Activated CD8-positive, alpha-beta memory T cell treated with anti-CD3 and anti-CD28 coated beads for 36 hours (primary cell): ENCODE data around the gene PLCB1. TPM values are rescaled to one million over a fixed set of nuclear protein-coding genes. Genes with fewer than 3 reads are reported as not detected.

ENCODE experiments used
- CTCF ChIA-PET: fragments of 350-600 bp; sonication (Branson Sonifier 250); formaldehyde crosslinking; loops from one replicate; lab custom pipeline; 2021; ENCODE audit warnings: antibody characterized with exemption; lab: Charles Lee
- POLR2A ChIA-PET: fragments of 350-600 bp; sonication (Branson Sonifier 250); formaldehyde crosslinking; loops from one replicate; lab custom pipeline; 2021; ENCODE audit warnings: antibody characterized with exemption; lab: Charles Lee
- total RNA-seq, 2 experiments: library from RNA; stranded (reverse); gene quantifications; one replicate each; pipeline ENCODE4 v1.2.3, GENCODE V29; 2021

PLCB1 gene
- total RNA-seq, 2 experiments from 2014 or later, result 9.8 to 12.8 TPM

GRCh38 chr20:8724884-8725283 is 592.8 kb downstream of the PLCB1 start:
- ChIA-PET CTCF (no interaction called here), POLR2A (no interaction called here)

- POLR2A ChIA-PET, result no interaction called here
- CTCF ChIA-PET, result no interaction called here
These were observed 594.4 kb downstream of the PLCB1 start for GRCh38 chr20:8726460-8726859.

- ChIA-PET CTCF (no interaction called here), POLR2A (no interaction called here)
These were observed 602.9 kb downstream of the PLCB1 start for GRCh38 chr20:8735014-8735413.

- ChIA-PET CTCF (no interaction called here), POLR2A (no interaction called here)
These were observed 603.6 kb downstream of the PLCB1 start for GRCh38 chr20:8735674-8736073.

- ChIA-PET POLR2A (no interaction called here), CTCF (no interaction called here)
These were observed 608.2 kb downstream of the PLCB1 start for GRCh38 chr20:8740265-8740664.

GRCh38 chr20:8744228-8744844 is 612.3 kb downstream of the PLCB1 start:
- ChIA-PET CTCF (no interaction called here), POLR2A (no interaction called here)

GRCh38 chr20:8749101-8749500 is 617.0 kb downstream of the PLCB1 start:
- ChIA-PET POLR2A (no interaction called here), CTCF (no interaction called here)

- ChIA-PET CTCF (interaction anchor here (0.6 kb wide), 1 partner anchor 828 kb away, joined by 4 read pairs; no protein-coding TSS in a partner anchor), POLR2A (no interaction called here)
These were observed 617.9 kb downstream of the PLCB1 start for GRCh38 chr20:8749986-8750385.

- CTCF ChIA-PET, result no interaction called here
- POLR2A ChIA-PET, result no interaction called here
These were observed 623.5 kb downstream of the PLCB1 start for GRCh38 chr20:8755340-8756118.

GRCh38 chr20:8756410-8756809 is 624.3 kb downstream of the PLCB1 start:
- POLR2A ChIA-PET, result no interaction called here
- CTCF ChIA-PET, result no interaction called here

GRCh38 chr20:8757146-8757545 is 625.1 kb downstream of the PLCB1 start:
- CTCF ChIA-PET, result interaction anchor here (0.5 kb wide), 1 partner anchor 1664 kb away, joined by 3 read pairs; no protein-coding TSS in a partner anchor
- POLR2A ChIA-PET, result no interaction called here

GRCh38 chr20:8764344-8764962 is 632.4 kb downstream of the PLCB1 start:
- CTCF ChIA-PET, result no interaction called here
- POLR2A ChIA-PET, result interaction anchor here (0.6 kb wide), 1 partner anchor 15 kb away, joined by 3 read pairs; no protein-coding TSS in a partner anchor

- POLR2A ChIA-PET, result no interaction called here
- CTCF ChIA-PET, result interaction anchor here (0.5 kb wide), 1 partner anchor 852 kb away, joined by 3 read pairs; no protein-coding TSS in a partner anchor
These were observed 634.9 kb downstream of the PLCB1 start for GRCh38 chr20:8766868-8767390.

GRCh38 chr20:8774412-8774811 is 642.3 kb downstream of the PLCB1 start:
- ChIA-PET CTCF (no interaction called here), POLR2A (no interaction called here)

GRCh38 chr20:8777911-8778310 is 645.8 kb downstream of the PLCB1 start:
- POLR2A ChIA-PET, result no interaction called here
- CTCF ChIA-PET, result no interaction called here

GRCh38 chr20:8778387-8778786 is 646.3 kb downstream of the PLCB1 start:
- ChIA-PET POLR2A (no interaction called here), CTCF (interaction anchor here (0.6 kb wide), 1 partner anchor 19 kb away, joined by 5 read pairs; no protein-coding TSS in a partner anchor)

- ChIA-PET CTCF (interaction anchor here (1.1 kb wide), 1 partner anchor 9 kb away, joined by 3 read pairs; no protein-coding TSS in a partner anchor), POLR2A (no interaction called here)
These were observed 648.8 kb downstream of the PLCB1 start for GRCh38 chr20:8780915-8781314.

- ChIA-PET POLR2A (no interaction called here), CTCF (no interaction called here)
These were observed 650.7 kb downstream of the PLCB1 start for GRCh38 chr20:8782804-8783203.

- CTCF ChIA-PET, result no interaction called here
- POLR2A ChIA-PET, result no interaction called here
These were observed 651.7 kb downstream of the PLCB1 start for GRCh38 chr20:8783734-8784133.

GRCh38 chr20:8786383-8786782 is 654.3 kb downstream of the PLCB1 start:
- CTCF ChIA-PET, result no interaction called here
- POLR2A ChIA-PET, result no interaction called here
